Adrenal gland (tissue), 12 donors: Measurements from ENCODE around the gene DRAP1. TPM values are rescaled to one million over a fixed set of nuclear protein-coding genes. Genes with fewer than 3 reads are reported as not detected.
A peak's percentile ranks its signal among the peaks of the same experiment; 100 is the strongest.

ENCODE experiments used
- DNase-seq, 7 donors: peaks; one replicate each; pipeline ENCODE4 v3.0.0-alpha.2; 2019 to 2020
- H3K27ac ChIP-seq, 5 donors: fragments of 200-600 bp; sonication (generic) in 4 of 5; 1 replicate in 3 of 5; 2 replicates in 2 of 5; pipeline versions ENCODE4 v1.5.1 to v1.8.0; 2016 to 2020; ENCODE audit warnings: mild to moderate bottlenecking in 1 of 5
- H3K27me3 ChIP-seq: fragments of 200-600 bp; 2 replicates; pipeline ENCODE4 v1.8.0; 2021
- H3K36me3 ChIP-seq, 2 donors: fragments of 200-600 bp; replicated peaks in 1 of 2; 1 replicate in 1 of 2; 2 replicates in 1 of 2; pipeline versions ENCODE4 v1.5.1 to v1.8.0; 2018 to 2022
- H3K4me1 ChIP-seq, 2 donors: fragments of 200-600 bp; replicated peaks in 1 of 2; 1 replicate in 1 of 2; 2 replicates in 1 of 2; pipeline versions ENCODE4 v1.5.1 to v1.8.0; 2018 to 2021
- H3K4me3 ChIP-seq, 4 donors: fragments of 200-600 bp; sonication (generic) in 3 of 4; one replicate each; pipeline ENCODE4 v1.5.1; 2016 to 2018
- H3K9me3 ChIP-seq, 3 donors: fragments of 200-600 bp; sonication (generic) in 1 of 3; replicated peaks in 1 of 3; 1 replicate in 2 of 3; 2 replicates in 1 of 3; pipeline versions ENCODE4 v1.5.1 to v1.8.0; 2016 to 2021
- POLR2A ChIP-seq, 2 donors: fragments of 450-650 bp; IDR thresholded peaks; one replicate each; pipeline ENCODE4 v1.6.1; 2017; ENCODE audit warnings: antibody characterized with exemption in 2 of 2, mild to moderate bottlenecking in 2 of 2, moderate library complexity in 1 of 2
- WGBS, 4 donors: extraction: QIAGEN DNeasy Blood & Tissue Kit in 2 of 4; methylation state at CpG; one replicate each; pipeline versions ENCODE4 v1.1.5 to v1.1.7; 2013 to 2017; 5-methylcytosine and 5-hydroxymethylcytosine counted together
- intact Hi-C, 2 donors: fragments of 100-400 bp; cut with DNase I; formaldehyde crosslinking; loops; one replicate each; pipeline versions ENCODE4 v1.14.1 to v1.15.0; 2022 to 2023
- polyA plus RNA-seq, 3 donors: library from polyadenylated mRNA; stranded (reverse); fragments of 200-250 nt in 2 of 3; fragments of 350-450 nt in 1 of 3; fragmentation: Illumina TruSeq in 1 of 3; extraction: RNeasy Lipid Tissue Mini Kit (QIAGEN cat#74804) in 1 of 3; gene quantifications; one replicate each; pipeline ENCODE4 v1.2.3, GENCODE V29; 2013 to 2014
- total RNA-seq, 9 donors: library from RNA; depleted of rRNA in 4 of 9; stranded (reverse); fragments of >200 nt in 4 of 9; fragments of 120-200 nt in 1 of 9; fragmentation: NEBNext Ultra II Directional in 1 of 9; extraction: Animal tissue kit (Norgen Biotek cat#: 25700) in 1 of 9; gene quantifications; one replicate each; pipeline versions ENCODE4 v1.1.0 to v1.2.4, GENCODE V29; 2013 to 2023
- TF ChIP-seq, protein P1 (sequence below), 6 experiments: fragments of 450-650 bp in 4 of 6; fragments of 200-600 bp in 2 of 6; sonication (generic) in 1 of 6; IDR thresholded peaks; 1 replicate in 5 of 6; 2 replicates in 1 of 6; pipeline versions ENCODE4 v1.5.1 to v1.8.0; 2016 to 2021; ENCODE audit warnings: antibody characterized with exemption in 6 of 6, mild to moderate bottlenecking in 2 of 6, moderate library complexity in 1 of 6
- donor health status: healthy with polysubstance abuse.
- donor health status: Bipolar disorder and iron deficiency.
- donor health status: DM: yes; HTN: yes; CAD: no.
- donor health status: DM: no; HTN: no; CAD: no.
- donor health status: DM: no; HTN: no; CAD: no.
- donor health status: DM: yes; HTN: yes; CAD: no.

The DRAP1 gene
- total and polyA plus RNA-seq, 12 donors = 63.7 to 269 (median 94.9) TPM

DNA sequence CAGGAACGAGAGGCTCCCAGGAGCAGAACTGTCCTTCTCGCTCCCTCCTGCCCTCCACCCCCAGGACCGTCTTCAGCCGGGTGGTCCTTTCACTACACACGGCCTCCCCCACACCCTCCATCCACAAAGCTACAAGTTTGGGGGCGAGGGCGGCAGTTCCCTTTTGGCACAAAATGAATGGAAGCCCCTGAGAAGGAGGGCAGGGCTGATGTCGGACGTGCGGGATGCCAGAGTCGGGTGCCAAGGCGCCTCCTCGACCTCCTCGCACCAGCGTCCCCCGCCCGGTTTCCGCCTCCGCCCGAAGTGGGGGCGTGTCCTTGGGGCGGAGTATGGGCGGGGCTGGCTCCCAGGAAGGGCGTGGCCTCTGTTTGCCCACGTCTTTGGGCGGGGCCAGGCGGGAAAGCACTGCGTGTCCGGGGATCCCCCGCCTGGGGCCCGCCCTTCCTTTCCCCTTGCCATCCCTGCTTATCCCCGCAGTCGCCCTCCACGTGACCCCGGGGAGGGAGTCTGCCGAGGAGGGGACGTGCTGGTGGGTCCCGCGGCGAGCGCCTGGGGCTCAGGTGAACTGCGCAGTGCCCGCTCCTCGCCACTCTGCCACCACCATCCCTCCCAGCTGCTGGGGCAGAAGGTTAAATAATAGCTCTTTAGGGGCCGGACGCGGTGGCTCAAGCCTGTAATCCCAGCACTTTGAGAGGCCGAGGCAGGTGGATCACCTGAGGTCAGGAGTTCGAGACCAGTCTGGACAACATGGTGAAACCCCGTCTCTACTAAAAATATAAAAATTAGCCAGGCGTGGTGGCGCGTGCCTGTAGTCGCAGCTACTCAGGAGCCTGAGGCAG is 45.7 kb upstream of the DRAP1 start:
- Histone ChIP-seq H3K27ac (peak overlapping the region in 4 of 5 donors; percentile 41 to 93 (median 82)), H3K36me3 (peaks cover 0 to 4% of the 10 kb centered on the region in 2 donors), H3K27me3 (no peaks in the 10 kb centered on the region), H3K9me3 (no peaks in the 10 kb centered on the region), H3K4me3 (peak overlapping the region in 3 of 4 donors; percentile 30 to 61 (median 45)), H3K4me1 (peaks cover 2 to 17% of the 10 kb centered on the region in 2 donors)
- peak in 1 of 2 donors; percentile 55 for TF ChIP-seq POLR2A (IDR thresholded peaks at IDR 0.05)
- TF ChIP-seq, protein P1, sequence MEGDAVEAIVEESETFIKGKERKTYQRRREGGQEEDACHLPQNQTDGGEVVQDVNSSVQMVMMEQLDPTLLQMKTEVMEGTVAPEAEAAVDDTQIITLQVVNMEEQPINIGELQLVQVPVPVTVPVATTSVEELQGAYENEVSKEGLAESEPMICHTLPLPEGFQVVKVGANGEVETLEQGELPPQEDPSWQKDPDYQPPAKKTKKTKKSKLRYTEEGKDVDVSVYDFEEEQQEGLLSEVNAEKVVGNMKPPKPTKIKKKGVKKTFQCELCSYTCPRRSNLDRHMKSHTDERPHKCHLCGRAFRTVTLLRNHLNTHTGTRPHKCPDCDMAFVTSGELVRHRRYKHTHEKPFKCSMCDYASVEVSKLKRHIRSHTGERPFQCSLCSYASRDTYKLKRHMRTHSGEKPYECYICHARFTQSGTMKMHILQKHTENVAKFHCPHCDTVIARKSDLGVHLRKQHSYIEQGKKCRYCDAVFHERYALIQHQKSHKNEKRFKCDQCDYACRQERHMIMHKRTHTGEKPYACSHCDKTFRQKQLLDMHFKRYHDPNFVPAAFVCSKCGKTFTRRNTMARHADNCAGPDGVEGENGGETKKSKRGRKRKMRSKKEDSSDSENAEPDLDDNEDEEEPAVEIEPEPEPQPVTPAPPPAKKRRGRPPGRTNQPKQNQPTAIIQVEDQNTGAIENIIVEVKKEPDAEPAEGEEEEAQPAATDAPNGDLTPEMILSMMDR (IDR thresholded peaks at IDR 0.05) = no peak
- peak; percentile 93 to 96 (median 95) for DNase-seq
- WGBS, 4 donors = 7 to 24% (median 12%) methylated on average over 20 to 54 of the region's 54 CpGs
- intact Hi-C loops = no loop called here

DNA sequence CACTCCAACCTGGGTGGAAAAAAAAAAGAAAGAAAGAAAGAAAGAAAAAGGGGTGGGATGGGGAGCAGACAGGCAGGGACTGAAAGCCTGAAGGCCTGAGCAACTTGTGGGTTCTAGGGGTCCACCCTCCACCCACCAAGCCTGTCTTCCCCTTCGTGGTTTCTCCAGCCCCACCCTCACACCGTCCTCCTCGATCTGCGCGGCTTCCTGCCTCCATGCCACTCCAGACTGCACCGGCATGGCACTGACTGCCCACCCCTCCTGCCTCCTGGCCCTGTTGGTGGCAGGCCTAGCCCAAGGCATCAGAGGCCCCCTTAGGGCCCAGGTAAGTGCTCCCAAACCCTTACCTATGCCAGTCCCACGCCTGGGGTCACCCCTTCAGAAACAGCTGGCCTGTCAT is 39.6 kb upstream of the DRAP1 start, which contains the start of gene CTSW:
TSS of gene CTSW (plus strand) at position 221 of the 400 bp plus-strand sequence. CDS start at position 239, 18 bp downstream.
- Histone ChIP-seq H3K36me3 (peaks cover 0 to 25% of the 10 kb centered on the region in 2 donors), H3K9me3 (no peaks in the 10 kb centered on the region), H3K4me1 (no peaks in the 10 kb centered on the region), H3K27me3 (no peaks in the 10 kb centered on the region), H3K27ac (no peak within 1 kb of the TSS), H3K4me3 (no peak within 1 kb of the TSS)
- no peak for DNase-seq
- 50 to 58% (median 52%) methylated on average over 6 to 7 of the region's 7 CpGs for WGBS, 4 donors
- intact Hi-C loops = loop anchor here (5.0 kb wide), 2 partner anchors 83 to 103 kb away; partner anchors contain the start of gene SART1 (in 1 of the 2)
- no peak for TF ChIP-seq POLR2A (IDR thresholded peaks at IDR 0.05)
- TF ChIP-seq, protein P1 (IDR thresholded peaks at IDR 0.05) = no peak

DNA sequence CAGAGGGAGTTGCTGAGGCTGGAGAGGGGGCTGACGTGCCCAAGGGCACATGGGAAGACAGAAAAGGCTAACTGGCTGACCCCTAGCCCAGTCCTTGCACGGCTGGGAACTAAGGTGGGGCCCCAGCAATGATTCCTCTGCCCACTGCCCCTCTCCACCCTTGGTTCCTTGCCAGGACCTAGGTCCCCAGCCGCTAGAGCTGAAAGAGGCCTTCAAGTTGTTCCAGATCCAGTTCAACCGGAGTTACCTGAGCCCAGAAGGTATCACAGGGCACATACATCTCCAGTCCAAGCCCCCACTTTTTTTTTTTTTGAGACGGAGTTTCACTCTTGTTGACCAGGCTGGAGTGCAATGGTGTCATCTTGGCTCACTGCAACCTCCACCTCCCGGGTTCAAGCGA is 39.2 kb upstream of the DRAP1 start:
- Histone ChIP-seq H3K4me3 (no peak overlapping the region), H3K9me3 (no peaks in the 10 kb centered on the region), H3K27me3 (no peaks in the 10 kb centered on the region), H3K27ac (no peak overlapping the region), H3K36me3 (peaks cover 0 to 25% of the 10 kb centered on the region in 2 donors), H3K4me1 (peaks cover 0 to 3% of the 10 kb centered on the region in 2 donors)
- 59 to 84% (median 67%) methylated on average over 3 to 7 of the region's 7 CpGs for WGBS, 4 donors
- no peak for DNase-seq
- intact Hi-C loops = loop anchor here (5.0 kb wide), 2 partner anchors 82 to 102 kb away; partner anchors contain the start of gene SART1 (in 1 of the 2)
- TF ChIP-seq POLR2A (IDR thresholded peaks at IDR 0.05) = no peak
- TF ChIP-seq, protein P1 (IDR thresholded peaks at IDR 0.05) = no peak

DNA sequence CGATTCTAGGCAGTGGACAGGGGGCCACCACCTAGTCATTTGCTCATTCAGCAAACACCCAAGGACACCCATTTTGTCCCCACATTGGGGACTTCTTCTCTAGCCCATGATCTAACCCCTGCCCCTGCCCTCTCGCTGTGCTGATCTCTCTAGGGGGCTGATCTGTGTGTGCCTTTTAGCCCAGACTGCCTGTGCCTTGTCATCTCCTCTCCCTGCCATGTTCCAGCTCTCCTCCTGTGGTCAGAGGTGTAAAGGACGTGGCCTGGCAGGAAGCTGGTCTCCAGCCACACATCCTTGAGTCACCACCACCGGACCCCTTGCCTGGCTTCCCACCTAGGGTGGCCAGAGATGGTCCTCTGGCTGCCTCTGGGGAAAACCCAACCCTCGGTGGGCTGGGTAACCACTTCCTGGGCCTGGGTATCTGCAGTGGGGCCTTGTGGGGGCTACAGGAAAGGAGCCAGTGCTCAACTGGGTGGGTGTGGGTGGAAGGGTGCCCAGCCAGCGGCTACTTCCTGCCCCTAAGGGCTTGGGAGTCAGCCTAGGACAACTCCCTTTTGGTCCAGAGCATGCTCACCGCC is 38.3 kb upstream of the DRAP1 start:
- no peak for TF ChIP-seq POLR2A (IDR thresholded peaks at IDR 0.05)
- TF ChIP-seq, protein P1 (IDR thresholded peaks at IDR 0.05) = no peak
- Histone ChIP-seq H3K27me3 (no peaks in the 10 kb centered on the region), H3K9me3 (no peaks in the 10 kb centered on the region), H3K4me3 (no peak overlapping the region), H3K36me3 (peaks cover 0 to 32% of the 10 kb centered on the region in 2 donors), H3K27ac (no peak overlapping the region), H3K4me1 (peaks cover 0 to 3% of the 10 kb centered on the region in 2 donors)
- 65 to 76% (median 68%) methylated on average over 4 to 7 of the region's 7 CpGs for WGBS, 4 donors
- DNase-seq = no peak
- intact Hi-C loops = loop anchor here (5.0 kb wide), 2 partner anchors 81 to 101 kb away; partner anchors contain the start of gene SART1 (in 1 of the 2)
